Breast epithelium (tissue), 3 donors: Measurements from ENCODE around the gene RNF41.

Experiments used
- CTCF ChIP-seq, 3 donors: fragments of 450-650 bp; IDR thresholded peaks; one replicate each; pipeline ENCODE4 v1.5.1; 2016 to 2017; ENCODE audit warnings: antibody characterized with exemption in 3 of 3, mild to moderate bottlenecking in 3 of 3, moderate library complexity in 3 of 3
- POLR2A ChIP-seq: fragments of 450-650 bp; IDR thresholded peaks from one replicate; pipeline ENCODE4 v1.6.1; 2016; ENCODE audit warnings: antibody characterized with exemption, mild to moderate bottlenecking, moderate library complexity

DNA sequence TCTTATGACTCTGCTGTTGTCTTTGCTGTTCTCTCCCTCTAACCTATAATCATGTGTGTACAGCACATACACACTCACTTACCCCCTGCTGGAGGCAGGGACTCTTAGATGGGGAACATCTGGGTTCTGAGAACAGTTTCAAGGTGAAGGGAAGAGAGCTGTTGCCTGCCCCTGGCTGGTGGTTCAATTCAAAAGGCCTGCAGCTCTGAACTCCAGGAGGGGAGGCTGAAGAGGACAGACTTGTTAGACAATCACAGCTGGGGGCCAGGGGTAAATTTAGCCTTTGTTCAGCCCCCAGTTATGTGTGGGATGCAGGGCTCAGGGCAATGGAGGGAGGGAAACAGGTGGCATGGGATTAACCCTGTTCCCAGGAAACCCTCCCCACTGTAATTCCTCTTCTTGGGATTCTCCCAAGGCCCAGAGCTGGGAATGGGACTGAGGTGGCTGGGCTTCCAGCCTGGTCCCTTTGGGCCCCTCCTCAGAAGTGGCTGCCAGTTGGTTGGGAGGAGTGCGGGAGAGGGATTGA is 67.4 kb downstream of the RNF41 start:
- no peak for TF ChIP-seq CTCF (IDR thresholded peaks at IDR 0.05)
- TF ChIP-seq POLR2A, result no peak
